GM19025 (cell line): ENCODE results near the gene E2F1.
"Not testable (repeated sequence)": the region's sequence is repeated elsewhere in the genome, so short reads cannot be mapped to it uniquely, and the experiment has no call there.

Experiments used
- ATAC-seq: cut with Tn5 transposase; IDR thresholded peaks from one replicate; pipeline ENCODE4 v1.9.1; 2021; ENCODE audit warnings: mild to moderate bottlenecking, low read depth, moderate library complexity; ENCODE audit not compliant: unreplicated experiment

Gene E2F1

DNA sequence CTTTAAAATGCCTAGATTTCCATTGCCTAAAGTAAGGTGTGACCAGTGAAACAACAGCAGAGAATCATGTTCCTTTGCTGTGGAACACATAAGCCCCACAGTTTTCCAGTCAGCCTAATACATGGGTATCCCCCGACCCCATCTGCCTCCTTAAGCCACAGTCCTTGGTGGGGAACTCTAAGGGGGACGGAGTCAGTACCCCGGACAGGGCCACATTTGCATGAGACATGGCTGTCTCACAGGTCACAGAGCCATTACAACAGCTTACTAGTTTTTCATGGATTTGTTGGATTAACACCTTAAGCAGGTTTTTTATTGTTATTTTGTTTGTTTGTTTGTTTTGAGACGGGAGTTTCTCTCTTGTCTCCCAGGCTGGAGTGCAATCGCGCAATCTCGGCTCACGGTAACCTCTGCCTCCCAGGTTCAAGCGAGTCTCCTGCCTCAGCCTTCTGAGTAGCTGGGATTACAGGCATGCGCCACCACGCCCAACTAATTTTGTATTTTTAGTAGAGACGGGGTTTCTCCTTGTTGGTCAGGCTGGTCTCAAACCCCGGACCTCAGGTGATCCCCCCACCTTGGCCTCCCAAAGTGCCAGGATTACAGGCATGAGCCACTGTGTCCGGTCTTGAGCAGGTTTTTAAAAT, 39.1 kb downstream of the E2F1 start:
- ATAC-seq, result not testable (repeated sequence)

GRCh38 chr20:33646191-33646590, 40.0 kb downstream of the E2F1 start:
- ATAC-seq, result no peak

DNA sequence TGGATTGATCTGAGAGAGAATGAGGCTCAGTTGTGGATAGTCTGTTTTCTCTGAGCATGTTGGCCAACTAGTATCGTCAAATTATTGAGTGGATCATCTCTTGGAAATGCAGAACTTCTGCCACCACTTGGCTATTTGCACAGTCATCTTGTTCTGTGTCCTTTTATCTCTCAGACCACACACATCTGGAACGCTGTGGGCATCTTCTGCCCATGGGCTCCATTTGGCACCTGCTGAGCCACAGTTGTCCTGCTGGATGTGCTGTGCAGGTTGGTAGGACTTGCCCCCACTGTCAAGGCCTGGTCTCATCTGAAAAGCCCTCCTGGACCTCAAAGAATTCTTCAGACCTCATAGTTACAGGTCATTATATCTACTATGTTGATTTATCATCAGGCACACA, 40.8 kb downstream of the E2F1 start:
- ATAC-seq, result no peak

GRCh38 chr20:33645072-33645358, 41.2 kb downstream of the E2F1 start:
- ATAC-seq, result no peak

DNA sequence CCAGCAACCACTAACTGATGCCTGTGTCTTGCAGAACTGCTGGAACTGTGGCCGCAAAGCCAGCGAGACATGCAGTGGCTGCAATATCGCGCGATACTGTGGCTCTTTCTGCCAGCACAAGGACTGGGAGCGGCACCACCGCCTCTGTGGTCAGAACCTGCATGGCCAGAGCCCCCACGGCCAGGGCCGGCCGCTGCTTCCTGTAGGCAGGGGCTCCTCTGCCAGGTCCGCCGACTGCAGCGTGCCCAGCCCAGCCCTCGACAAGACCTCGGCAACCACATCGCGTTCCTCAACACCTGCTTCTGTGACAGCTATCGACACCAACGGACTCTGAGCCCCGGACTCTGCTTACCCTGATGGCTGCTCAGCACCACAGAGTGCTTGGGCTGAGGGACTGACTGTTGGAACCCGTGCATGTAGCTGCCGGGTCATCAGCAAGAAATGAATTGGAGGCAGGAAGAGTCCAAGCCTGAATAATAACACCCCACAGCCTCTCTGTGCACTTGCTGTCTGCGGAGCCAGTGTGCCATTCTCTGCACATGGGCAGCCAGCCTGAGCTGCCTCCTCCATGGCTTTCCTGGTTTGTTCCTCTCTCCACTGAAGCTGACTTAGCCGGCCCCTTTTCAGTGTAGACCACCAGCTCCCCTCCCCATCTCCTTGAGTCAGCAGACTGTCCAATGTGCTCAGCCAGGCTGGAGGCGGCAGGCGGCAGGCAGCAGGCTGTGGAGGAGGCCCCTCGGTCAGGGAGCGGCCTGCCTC, 41.7 kb downstream of the E2F1 start:
- ATAC-seq, result no peak

DNA sequence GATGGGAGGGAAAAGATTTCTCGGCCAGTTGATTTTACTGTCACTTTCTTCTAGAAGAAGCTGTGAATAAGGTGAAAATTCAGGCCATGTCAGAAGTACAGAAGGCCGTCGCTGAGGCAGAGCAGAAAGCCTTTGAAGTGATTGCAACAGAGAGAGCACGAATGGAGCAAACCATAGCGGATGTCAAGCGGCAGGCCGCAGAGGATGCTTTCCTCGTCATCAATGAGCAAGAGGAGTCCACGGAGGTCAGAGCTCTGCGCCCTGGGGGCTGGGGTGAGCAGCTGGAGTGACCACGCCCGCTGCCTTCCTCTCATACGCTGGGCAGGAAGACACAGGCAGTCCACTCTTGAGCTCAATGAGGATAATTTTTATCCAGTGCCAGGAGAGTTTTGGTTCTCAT, 45.9 kb downstream of the E2F1 start:
- no peak for ATAC-seq

GRCh38 chr20:33636776-33637175, 49.4 kb downstream of the E2F1 start:
- ATAC-seq, result no peak

DNA sequence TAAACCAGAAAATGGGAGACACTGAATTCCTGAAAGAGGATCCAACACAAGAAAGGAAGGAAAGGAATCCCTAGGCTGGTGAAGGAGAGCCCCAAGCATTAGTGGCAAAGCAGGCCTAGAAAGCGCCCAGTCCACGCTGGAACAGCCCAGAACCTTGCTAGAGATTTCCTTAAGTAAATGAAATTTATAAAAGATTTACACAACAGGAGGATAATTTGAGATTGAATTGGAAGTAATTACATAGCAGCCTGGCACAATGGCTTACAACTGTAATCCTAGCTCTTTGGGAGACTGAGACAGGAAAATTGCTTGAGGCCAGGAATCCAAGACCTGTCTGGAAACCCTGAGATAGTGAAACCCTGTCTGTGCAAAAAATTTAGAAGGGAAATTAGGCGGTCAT, 50.8 kb downstream of the E2F1 start:
- ATAC-seq, result no peak

- ATAC-seq, result not testable (repeated sequence)
Measured at GRCh38 chr20:33631910-33632309, 54.3 kb downstream of the E2F1 start.

DNA sequence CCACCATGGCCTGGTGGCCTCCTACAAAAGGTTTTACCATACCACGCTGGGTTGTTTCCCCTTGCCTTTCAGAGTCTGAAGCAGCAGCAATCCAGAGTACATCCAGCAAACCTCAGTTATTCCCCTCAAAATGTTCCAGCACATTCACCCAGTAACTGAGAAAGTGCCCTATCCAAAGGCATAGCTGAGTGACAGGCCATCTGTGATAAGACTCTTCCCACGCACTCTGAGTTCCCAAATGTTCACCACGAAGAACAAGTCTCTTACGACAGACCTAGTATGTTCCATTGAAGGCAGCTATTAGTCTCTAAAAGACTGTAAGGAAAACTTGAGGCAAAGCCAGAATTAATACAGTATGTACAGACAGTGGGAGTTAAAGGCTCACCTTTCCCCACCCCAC, 55.7 kb downstream of the E2F1 start:
- ATAC-seq, result no peak

- no peak for ATAC-seq
Measured at GRCh38 chr20:33629979-33630378, 56.2 kb downstream of the E2F1 start.

DNA sequence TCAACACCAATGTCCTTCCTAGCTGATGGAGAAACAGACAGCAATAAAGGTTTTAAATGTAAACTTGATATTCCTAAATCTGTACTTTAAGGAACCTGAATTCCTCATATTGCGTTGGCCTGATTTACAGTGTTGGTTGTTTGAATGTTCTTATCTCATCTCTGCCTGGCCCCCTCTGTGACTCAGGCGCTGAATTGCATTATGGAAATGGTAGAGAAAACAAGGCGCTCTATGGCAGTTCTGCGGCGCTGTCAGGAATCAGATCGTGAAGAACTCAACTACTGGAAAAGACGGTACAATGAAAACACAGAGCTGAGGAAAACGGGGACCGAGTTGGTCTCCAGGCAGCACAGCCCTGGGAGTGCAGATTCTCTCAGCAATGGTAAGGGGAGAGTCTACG, 56.7 kb downstream of the E2F1 start:
- no peak for ATAC-seq

- ATAC-seq, result no peak
Measured at GRCh38 chr20:33627577-33628216, 58.5 kb downstream of the E2F1 start.

- ATAC-seq, result no peak
Measured at GRCh38 chr20:33626190-33626589, 60.0 kb downstream of the E2F1 start.
